Measurements from ENCODE around the gene NDUFB10. TPM values are rescaled to one million over a fixed set of nuclear protein-coding genes. Genes with fewer than 3 reads are reported as not detected.

The NDUFB10 gene
- total RNA-seq, 1 donor from 2014 or later, result 153 TPM

DNA sequence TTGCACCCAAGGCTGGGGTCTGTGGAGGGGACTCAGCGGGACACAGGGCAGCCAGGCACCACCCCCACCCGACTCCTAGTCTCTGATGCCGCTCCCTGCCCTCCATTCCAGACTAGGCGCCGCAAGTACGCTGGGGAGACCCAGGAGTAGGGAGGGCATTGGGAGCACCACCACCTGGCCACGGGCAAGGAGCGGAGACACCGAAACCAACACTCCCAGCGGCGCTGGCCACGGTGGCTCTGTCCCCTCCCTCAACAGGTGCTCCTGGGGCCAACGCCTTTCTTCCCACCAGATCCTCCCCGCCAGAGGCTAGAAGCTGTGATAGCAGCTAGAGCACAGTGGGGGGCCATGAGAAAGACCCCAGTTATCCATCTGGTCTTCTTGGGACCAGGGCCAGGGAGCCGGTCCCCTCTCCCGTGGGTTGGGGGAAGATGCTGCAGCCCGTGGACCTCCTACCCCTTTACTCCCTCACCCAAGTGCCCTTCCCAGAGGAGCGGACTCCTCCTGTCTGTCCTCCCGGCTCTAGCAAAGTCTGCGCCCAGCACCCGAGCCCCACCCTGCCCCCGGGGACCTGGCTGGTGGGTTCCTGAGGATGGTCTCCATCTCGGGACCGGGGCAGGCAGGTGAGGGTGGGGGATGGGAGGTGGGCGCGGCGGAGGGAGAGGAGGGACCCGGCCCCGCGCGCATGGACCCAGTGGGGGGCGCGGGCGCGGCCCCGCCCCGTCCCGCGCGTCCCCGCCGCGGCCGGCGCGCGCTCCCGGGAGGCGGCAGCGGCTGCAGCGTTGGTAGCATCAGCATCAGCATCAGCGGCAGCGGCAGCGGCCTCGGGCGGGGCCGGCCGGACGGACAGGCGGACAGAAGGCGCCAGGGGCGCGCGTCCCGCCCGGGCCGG is 30.1 kb downstream of the NDUFB10 start, which contains the start of gene SYNGR3:
TSS of gene SYNGR3 (plus strand) at position 762 of the 892 bp plus-strand sequence. CDS start 133 bp downstream, outside the sequence.
- Histone ChIP-seq H2AFZ (ENCODE audit: low read depth, low read length) (peak within 1 kb of the TSS; percentile 34), H3K9ac (ENCODE audit: low read length) (no peak within 1 kb of the TSS)

DNA sequence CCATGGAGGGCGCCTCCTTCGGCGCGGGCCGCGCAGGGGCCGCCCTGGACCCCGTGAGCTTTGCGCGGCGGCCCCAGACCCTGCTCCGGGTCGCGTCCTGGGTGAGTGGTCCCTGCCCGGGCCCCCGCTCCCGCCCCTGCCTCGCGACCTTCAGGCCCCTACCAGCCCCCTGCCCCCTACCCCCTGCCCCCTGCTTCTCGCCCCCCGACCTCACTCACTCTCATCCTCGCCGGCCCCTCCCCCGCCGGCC is 30.7 kb downstream of the NDUFB10 start:
- TF ChIP-seq, protein P1, sequence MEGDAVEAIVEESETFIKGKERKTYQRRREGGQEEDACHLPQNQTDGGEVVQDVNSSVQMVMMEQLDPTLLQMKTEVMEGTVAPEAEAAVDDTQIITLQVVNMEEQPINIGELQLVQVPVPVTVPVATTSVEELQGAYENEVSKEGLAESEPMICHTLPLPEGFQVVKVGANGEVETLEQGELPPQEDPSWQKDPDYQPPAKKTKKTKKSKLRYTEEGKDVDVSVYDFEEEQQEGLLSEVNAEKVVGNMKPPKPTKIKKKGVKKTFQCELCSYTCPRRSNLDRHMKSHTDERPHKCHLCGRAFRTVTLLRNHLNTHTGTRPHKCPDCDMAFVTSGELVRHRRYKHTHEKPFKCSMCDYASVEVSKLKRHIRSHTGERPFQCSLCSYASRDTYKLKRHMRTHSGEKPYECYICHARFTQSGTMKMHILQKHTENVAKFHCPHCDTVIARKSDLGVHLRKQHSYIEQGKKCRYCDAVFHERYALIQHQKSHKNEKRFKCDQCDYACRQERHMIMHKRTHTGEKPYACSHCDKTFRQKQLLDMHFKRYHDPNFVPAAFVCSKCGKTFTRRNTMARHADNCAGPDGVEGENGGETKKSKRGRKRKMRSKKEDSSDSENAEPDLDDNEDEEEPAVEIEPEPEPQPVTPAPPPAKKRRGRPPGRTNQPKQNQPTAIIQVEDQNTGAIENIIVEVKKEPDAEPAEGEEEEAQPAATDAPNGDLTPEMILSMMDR (IDR thresholded peaks at IDR 0.05; ENCODE audit: insufficient read depth, low read depth, low read length), result no peak
- TF ChIP-seq EZH2 (IDR thresholded peaks at IDR 0.05; ENCODE audit: insufficient read depth, low read length), result no peak
- H3K4me1 Mint-ChIP-seq (ENCODE audit: low read depth, unreplicated experiment), result no peaks in the 10 kb centered on the region
- peaks cover 12% of the 10 kb centered on the region for H3K79me2 ChIP-seq (ENCODE audit: insufficient read depth, low read length)
- peaks cover 25% of the 10 kb centered on the region for H3K27me3 ChIP-seq (ENCODE audit: insufficient read depth, low read length)
- H3K36me3 ChIP-seq (ENCODE audit: insufficient read depth, low read length), result peaks cover 5% of the 10 kb centered on the region
- H3K27me3 Mint-ChIP-seq (ENCODE audit: low read depth, unreplicated experiment), result peaks cover 17% of the 10 kb centered on the region
- DNase-seq (ENCODE audit: low read depth) (no peak), FAIRE-seq (no peak)
- no peak overlapping the region for H2AFZ ChIP-seq (ENCODE audit: low read depth, low read length)
- H3K9ac ChIP-seq (ENCODE audit: low read length), result no peak overlapping the region
- H3K27ac Mint-ChIP-seq (ENCODE audit: unreplicated experiment), result no peak overlapping the region
- peak overlapping the region; percentile 48 for H3K4me2 ChIP-seq (ENCODE audit: low read length)
- H3K4me1 ChIP-seq (ENCODE audit: insufficient read depth, low read length), result peaks cover 19% of the 10 kb centered on the region
- H4K20me1 ChIP-seq (ENCODE audit: insufficient read depth, low read length), result peaks cover 14% of the 10 kb centered on the region
- peaks cover 3% of the 10 kb centered on the region for H3K9me3 ChIP-seq (ENCODE audit: insufficient read depth, low read depth, low read length)
- no peaks in the 10 kb centered on the region for H3K9me3 Mint-ChIP-seq (ENCODE audit: unreplicated experiment)
- no peak overlapping the region for H3K27ac ChIP-seq (ENCODE audit: low read depth, low read length)
- peaks cover 3% of the 10 kb centered on the region for H3K36me3 Mint-ChIP-seq (ENCODE audit: low read depth, unreplicated experiment)
- H3K4me3 ChIP-seq (ENCODE audit: insufficient read depth, low read depth, low read length), result no peak overlapping the region
- H3K4me3 Mint-ChIP-seq (ENCODE audit: unreplicated experiment), result no peak overlapping the region

More for the DNA sequence above, 30.1 kb downstream of the NDUFB10 start, which contains the start of gene SYNGR3:
- FAIRE-seq (no peak), DNase-seq (ENCODE audit: low read depth) (no peak)
- peaks cover 25% of the 10 kb centered on the region for H3K27me3 ChIP-seq (ENCODE audit: insufficient read depth, low read length)
- H3K9me3 Mint-ChIP-seq (ENCODE audit: unreplicated experiment), result no peaks in the 10 kb centered on the region
- H3K4me2 ChIP-seq (ENCODE audit: low read length), result peak within 1 kb of the TSS; percentile 48
- no peak within 1 kb of the TSS for H3K4me3 Mint-ChIP-seq (ENCODE audit: unreplicated experiment)
- peaks cover 17% of the 10 kb centered on the region for H3K27me3 Mint-ChIP-seq (ENCODE audit: low read depth, unreplicated experiment)
- H4K20me1 ChIP-seq (ENCODE audit: insufficient read depth, low read length), result peaks cover 15% of the 10 kb centered on the region
- peaks cover 24% of the 10 kb centered on the region for H3K4me1 ChIP-seq (ENCODE audit: insufficient read depth, low read length)
- no peak within 1 kb of the TSS for H3K27ac ChIP-seq (ENCODE audit: low read depth, low read length)
- peaks cover 16% of the 10 kb centered on the region for H3K79me2 ChIP-seq (ENCODE audit: insufficient read depth, low read length)
- TF ChIP-seq, protein P1 (IDR thresholded peaks at IDR 0.05; ENCODE audit: insufficient read depth, low read depth, low read length), result no peak
- TF ChIP-seq EZH2 (IDR thresholded peaks at IDR 0.05; ENCODE audit: insufficient read depth, low read length), result peak; percentile 93
- no peaks in the 10 kb centered on the region for H3K4me1 Mint-ChIP-seq (ENCODE audit: low read depth, unreplicated experiment)
- H3K36me3 ChIP-seq (ENCODE audit: insufficient read depth, low read length), result peaks cover 5% of the 10 kb centered on the region
- H3K36me3 Mint-ChIP-seq (ENCODE audit: low read depth, unreplicated experiment), result peaks cover 3% of the 10 kb centered on the region
- H3K27ac Mint-ChIP-seq (ENCODE audit: unreplicated experiment), result no peak within 1 kb of the TSS
- no peak within 1 kb of the TSS for H3K4me3 ChIP-seq (ENCODE audit: insufficient read depth, low read depth, low read length)
- H3K9me3 ChIP-seq (ENCODE audit: insufficient read depth, low read depth, low read length), result peaks cover 3% of the 10 kb centered on the region
